GM19467 (cell line): ENCODE results near the gene CEP170B.
"Not testable (repeated sequence)": the region's sequence is repeated elsewhere in the genome, so short reads cannot be mapped to it uniquely, and the experiment has no call there.

ENCODE experiments used
- ATAC-seq: cut with Tn5 transposase; IDR thresholded peaks from one replicate; pipeline ENCODE4 v1.9.1; 2021; ENCODE audit warnings: mild to moderate bottlenecking, moderate library complexity; ENCODE audit not compliant: unreplicated experiment

Gene CEP170B

GRCh38 chr14:104865081-104865630 lies at the start of gene CEP170B:
Gene CEP170B (plus strand): TSS chr14:104865268. CDS start chr14:104868451, 3,183 bp downstream.
- ATAC-seq = no peak

- no peak for ATAC-seq
These were observed 48.5 kb upstream of the CEP170B start for GRCh38 chr14:104816616-104816884.

GRCh38 chr14:104817930-104818713 lies 46.9 kb upstream of the CEP170B start:
- ATAC-seq = no peak

- ATAC-seq = no peak
These were observed 46.3 kb upstream of the CEP170B start for GRCh38 chr14:104818714-104819161.

- no peak for ATAC-seq
These were observed 45.7 kb upstream of the CEP170B start for GRCh38 chr14:104819361-104819781.

- ATAC-seq = no peak
These were observed 44.3 kb upstream of the CEP170B start for GRCh38 chr14:104820669-104821228.

GRCh38 chr14:104821229-104821945 lies 43.7 kb upstream of the CEP170B start:
- no peak for ATAC-seq

- no peak for ATAC-seq
These were observed 43.0 kb upstream of the CEP170B start for GRCh38 chr14:104821971-104822608.

- no peak for ATAC-seq
These were observed 42.0 kb upstream of the CEP170B start for GRCh38 chr14:104822821-104823615.

GRCh38 chr14:104824353-104824997 lies 40.6 kb upstream of the CEP170B start:
- no peak for ATAC-seq

- ATAC-seq = no peak
These were observed 38.7 kb upstream of the CEP170B start for GRCh38 chr14:104826189-104826860.

GRCh38 chr14:104826861-104827176 lies 38.2 kb upstream of the CEP170B start:
- ATAC-seq = no peak

- no peak for ATAC-seq
These were observed 37.7 kb upstream of the CEP170B start for GRCh38 chr14:104827177-104828055.

GRCh38 chr14:104830781-104831180 lies 34.3 kb upstream of the CEP170B start:
- ATAC-seq = no peak

- not testable (repeated sequence) for ATAC-seq
These were observed 28.7 kb upstream of the CEP170B start for GRCh38 chr14:104836171-104836935.

GRCh38 chr14:104841730-104842129 lies 23.3 kb upstream of the CEP170B start:
- no peak for ATAC-seq

- ATAC-seq = no peak
These were observed 22.1 kb upstream of the CEP170B start for GRCh38 chr14:104843006-104843405.
